HepG2 (cell line): Measurements from ENCODE around the gene MEIOB. TPM values are rescaled to one million over a fixed set of nuclear protein-coding genes. Genes with fewer than 3 reads are reported as not detected.
A peak's percentile ranks its signal among the peaks of the same experiment; 100 is the strongest.

Source experiments
- ATAC-seq: fragments of 200-7000 bp; cut with Tn5 transposase; 3 replicates; pipeline ENCODE4 v1.9.1; 2020; ENCODE audit warnings: mild to moderate bottlenecking, moderate library complexity
- Bru-seq: library from RNA; stranded (reverse); fragments of 400-500 nt; gene quantifications from one replicate; lab custom pipeline; 2021; lab: Mats Ljungman, UMichigan
- BruChase-seq, 2 experiments: library from RNA; stranded (reverse); fragments of 400-500 nt; gene quantifications; one replicate each; lab custom pipeline; 2021; lab: Mats Ljungman, UMichigan
- BruUV-seq: library from RNA; stranded (reverse); fragments of 400-500 nt; replicated peaks from 2 replicates; lab custom pipeline; 2021; lab: Mats Ljungman, UMichigan
- CTCF ChIA-PET: fragments of 300-600 bp; formaldehyde crosslinking; extraction: SDS; loops from one replicate; lab custom pipeline; 2021; ENCODE audit warnings: low total read pairs, inconsistent platforms, low intra/inter-chr PET ratio; lab: Yijun Ruan, JAX
- POLR2A ChIA-PET: fragments of 350-600 bp; sonication (Branson Sonifier 250); formaldehyde crosslinking; loops from one replicate; lab custom pipeline; 2020; ENCODE audit warnings: antibody characterized with exemption, inconsistent platforms; lab: Yijun Ruan, JAX
- DNase-seq: peaks from one replicate; pipeline ENCODE4 v3.0.0-alpha.2; 2015; ENCODE audit warnings: low spot score
- FAIRE-seq: peaks from 3 replicates; lab custom pipeline; 2011; peaks lifted over from hg19 to GRCh38; lab: Jason Lieb, UNC
- H2AFZ ChIP-seq: one replicate; pipeline ENCODE4 v1.6.1; 2011; ENCODE audit warnings: low read length, inconsistent platforms
- H3K27ac ChIP-seq: fragments of 300-600 bp; 3 replicates; pipeline ENCODE4 v1.8.0; 2011; ENCODE audit warnings: mixed run types, mild to moderate bottlenecking, mixed read lengths, low read length, inconsistent platforms; ENCODE audit not compliant: insufficient read depth; ENCODE audit errors: extremely low read length
- H3K27me3 ChIP-seq, 2 experiments: fragments of 200-600 bp in 1 of 2; 2 replicates in 1 of 2; 3 replicates in 1 of 2; pipeline versions ENCODE4 v1.6.0 to v1.8.0; 2011; ENCODE audit warnings: low read length in 2 of 2, mild to moderate bottlenecking in 2 of 2, moderate library complexity in 2 of 2, inconsistent platforms in 1 of 2; ENCODE audit not compliant: insufficient read depth in 2 of 2, control insufficient read depth in 1 of 2
- H3K36me3 ChIP-seq, 2 experiments: fragments of 200-600 bp in 1 of 2; replicated peaks in 1 of 2; 2 replicates in 1 of 2; 3 replicates in 1 of 2; pipeline versions ENCODE4 v1.5.1 to v1.8.0; 2011; ENCODE audit warnings: low read length in 2 of 2, inconsistent platforms in 1 of 2; ENCODE audit not compliant: insufficient read depth in 2 of 2, control insufficient read depth in 1 of 2
- H3K4me1 ChIP-seq: 2 replicates; pipeline ENCODE4 v1.5.1; 2012; ENCODE audit warnings: low read length, inconsistent platforms; ENCODE audit not compliant: insufficient read depth
- H3K4me2 ChIP-seq: 2 replicates; pipeline ENCODE4 v1.6.0; 2011; ENCODE audit warnings: low read depth, low read length, inconsistent platforms
- H3K4me3 ChIP-seq, 3 experiments: fragments of 200-600 bp in 1 of 3; sonication (generic), shearing (Covaris generic) in 1 of 3; replicated peaks in 1 of 3; 2 replicates each; pipeline ENCODE4 v1.5.1; 2011 to 2016; ENCODE audit warnings: low read length in 3 of 3, inconsistent platforms in 2 of 3, low read depth in 2 of 3, mild to moderate bottlenecking in 2 of 3, control low read depth in 1 of 3, mixed read lengths in 1 of 3; ENCODE audit not compliant: insufficient read depth in 1 of 3
- H3K79me2 ChIP-seq: one replicate; pipeline ENCODE4 v1.6.1; 2011; ENCODE audit warnings: low read length, inconsistent platforms; ENCODE audit not compliant: insufficient read depth
- H3K9ac ChIP-seq: 2 replicates; pipeline ENCODE4 v1.6.0; 2011; ENCODE audit warnings: mild to moderate bottlenecking, low read depth, low read length, inconsistent platforms; ENCODE audit not compliant: insufficient read depth
- H3K9me3 ChIP-seq: 2 replicates; pipeline ENCODE4 v1.5.1; 2012; ENCODE audit warnings: mild to moderate bottlenecking, low read length
- H4K20me1 ChIP-seq: 2 replicates; pipeline ENCODE4 v1.6.0; 2011; ENCODE audit warnings: inconsistent platforms, mild to moderate bottlenecking, low read length, moderate library complexity; ENCODE audit not compliant: insufficient read depth
- DNMT3B ChIP-seq: conservative IDR thresholded peaks from 2 replicates; pipeline ENCODE4 v1.6.1; 2016; ENCODE audit warnings: missing biosample characterization, control low read depth
- ONECUT2 ChIP-seq: sonication (generic); formaldehyde crosslinking; IDR thresholded peaks from 2 replicates; pipeline ENCODE4 v1.4.0; 2020; ENCODE audit warnings: missing genetic modification reagents
- SALL1 ChIP-seq: sonication (generic); formaldehyde crosslinking; IDR thresholded peaks from 2 replicates; pipeline ENCODE4 v1.8.0; 2022; ENCODE audit warnings: mild to moderate bottlenecking, missing genetic modification reagents
- ZBTB3 ChIP-seq: sonication (generic); formaldehyde crosslinking; IDR thresholded peaks from 2 replicates; pipeline ENCODE4 v1.4.0; 2020; ENCODE audit warnings: low read depth, mild to moderate bottlenecking, moderate library complexity, missing genetic modification reagents, borderline replicate concordance
- ZNF12 ChIP-seq: sonication (generic); formaldehyde crosslinking; IDR thresholded peaks from 2 replicates; pipeline ENCODE4 v1.5.0; 2020; ENCODE audit warnings: missing genetic modification reagents
- ZNF124 ChIP-seq: sonication (generic); formaldehyde crosslinking; IDR thresholded peaks from 2 replicates; pipeline ENCODE4 v1.4.0; 2020; ENCODE audit warnings: missing genetic modification reagents
- ZNF569 ChIP-seq: sonication (generic); formaldehyde crosslinking; IDR thresholded peaks from 2 replicates; pipeline ENCODE4 v1.5.0; 2020; ENCODE audit warnings: mild to moderate bottlenecking, missing genetic modification reagents, moderate library complexity, borderline replicate concordance
- ZNF737 ChIP-seq: sonication (generic); formaldehyde crosslinking; IDR thresholded peaks from 2 replicates; pipeline ENCODE4 v1.5.0; 2020; ENCODE audit warnings: missing genetic modification reagents, mild to moderate bottlenecking, borderline replicate concordance
- ZNF75D ChIP-seq: sonication (generic); formaldehyde crosslinking; IDR thresholded peaks from 2 replicates; pipeline ENCODE4 v1.8.1; 2023; ENCODE audit warnings: missing genetic modification reagents, mild to moderate bottlenecking, borderline replicate concordance
- ZNF83 ChIP-seq: sonication (generic); formaldehyde crosslinking; IDR thresholded peaks from 2 replicates; pipeline ENCODE4 v1.4.0; 2020; ENCODE audit warnings: missing genetic modification reagents, mild to moderate bottlenecking, borderline replicate concordance
- WGBS: methylation state at CpG from one replicate; pipeline ENCODE4 v1.1.6; 2017; ENCODE audit warnings: low lambda C conversion rate; 5-methylcytosine and 5-hydroxymethylcytosine counted together
- in situ Hi-C: cut with HindIII; loops from 2 replicates; pipeline ENCODE4 v1.10.0; 2017; ENCODE audit warnings: low pct_unique_long_range_greater_than_20kb; ENCODE audit not compliant: extremely low pct_ligation_motif_present
- intact Hi-C: fragments of 100-400 bp; cut with micrococcal nuclease; formaldehyde crosslinking; loops from one replicate; pipeline ENCODE4 v1.10.0; 2022; ENCODE audit not compliant: unreplicated experiment
- long read RNA-seq, 2 experiments: library from RNA in 1 of 2; library from polyadenylated mRNA in 1 of 2; stranded (forward) in 1 of 2; unstranded in 1 of 2; transcript quantifications; one replicate each; pipeline ENCODE4 v2.0.0, GENCODE V29; 2019 to 2022
- polyA minus RNA-seq, 3 experiments: library from RNA; depleted of rRNA, polyadenylated mRNA; stranded (reverse); fragments of >200 nt; gene quantifications; 2 replicates each; pipeline ENCODE4 v1.2.3, GENCODE V29; 2011; ENCODE audit warnings: low replicate concordance in 1 of 3
- polyA plus RNA-seq, 8 experiments: library from polyadenylated mRNA; depleted of rRNA in 3 of 8; stranded (reverse) in 7 of 8; unstranded in 1 of 8; fragments of >200 nt; fragmentation: Illumina TruSeq in 4 of 8; extraction: Trizol in 4 of 8; gene quantifications; 2 replicates each; pipeline versions ENCODE4 v1.2.1 to v1.2.3, GENCODE V29; 2011 to 2016; ENCODE audit warnings: low read depth in 4 of 8, missing spikeins in 1 of 8, mixed read lengths in 1 of 8; ENCODE audit not compliant: insufficient read depth in 1 of 8
- total RNA-seq, 5 experiments: library from RNA; depleted of rRNA; stranded (reverse); fragments of >200 nt; fragmentation: Illumina TruSeq; extraction: Trizol; gene quantifications; 2 replicates each; pipeline ENCODE4 v1.2.3, GENCODE V29; 2016; ENCODE audit warnings: low read depth in 1 of 5
- TF ChIP-seq, protein P1 (sequence below): sonication (generic); formaldehyde crosslinking; IDR thresholded peaks from 2 replicates; pipeline ENCODE4 v1.4.0; 2020; ENCODE audit warnings: missing genetic modification reagents
- TF ChIP-seq, protein P2 (sequence below): sonication (generic); formaldehyde crosslinking; IDR thresholded peaks from 2 replicates; pipeline ENCODE4 v1.5.1; 2020; ENCODE audit warnings: missing genetic modification reagents, mild to moderate bottlenecking, borderline replicate concordance
- TF ChIP-seq, protein P3 (sequence below), 2 experiments: fragments of 450-650 bp in 1 of 2; sonication (generic) in 1 of 2; formaldehyde crosslinking; IDR thresholded peaks; 2 replicates each; pipeline versions ENCODE4 v1.5.0 to v1.8.0; 2020 to 2022; ENCODE audit warnings: mild to moderate bottlenecking in 1 of 2, missing genetic modification reagents in 1 of 2

MEIOB gene, protein sequence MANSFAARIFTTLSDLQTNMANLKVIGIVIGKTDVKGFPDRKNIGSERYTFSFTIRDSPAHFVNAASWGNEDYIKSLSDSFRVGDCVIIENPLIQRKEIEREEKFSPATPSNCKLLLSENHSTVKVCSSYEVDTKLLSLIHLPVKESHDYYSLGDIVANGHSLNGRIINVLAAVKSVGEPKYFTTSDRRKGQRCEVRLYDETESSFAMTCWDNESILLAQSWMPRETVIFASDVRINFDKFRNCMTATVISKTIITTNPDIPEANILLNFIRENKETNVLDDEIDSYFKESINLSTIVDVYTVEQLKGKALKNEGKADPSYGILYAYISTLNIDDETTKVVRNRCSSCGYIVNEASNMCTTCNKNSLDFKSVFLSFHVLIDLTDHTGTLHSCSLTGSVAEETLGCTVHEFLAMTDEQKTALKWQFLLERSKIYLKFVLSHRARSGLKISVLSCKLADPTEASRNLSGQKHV
- total RNA-seq (2016; rRNA removed; fragmentation: Illumina TruSeq; extraction: Trizol): not detected in 2 replicates
- total RNA-seq (2016; cell fraction: cytosol; rRNA removed; fragmentation: Illumina TruSeq; extraction: Trizol; ENCODE audit: low read depth): not detected in 2 replicates
- not detected in 2 replicates for total RNA-seq (2016; cell fraction: insoluble cytoplasmic fraction; rRNA removed; fragmentation: Illumina TruSeq; extraction: Trizol)
- not detected in 2 replicates for total RNA-seq (2016; cell fraction: membrane; rRNA removed; fragmentation: Illumina TruSeq; extraction: Trizol)
- total RNA-seq (2016; cell fraction: nucleus; rRNA removed; fragmentation: Illumina TruSeq; extraction: Trizol): not detected in 2 replicates
- 0.05 and 0.17 TPM in 2 replicates for polyA plus RNA-seq (2011; rRNA removed)
- polyA plus RNA-seq (2011; cell fraction: cytosol; rRNA removed): 0.09 TPM in 1 of 2 replicates, not detected in the other
- polyA plus RNA-seq (2011; cell fraction: nucleus; rRNA removed): 0.31 and 0.38 TPM in 2 replicates
- polyA plus RNA-seq (2012): 0.16 TPM in 1 of 2 replicates, not detected in the other
- polyA plus RNA-seq (2016; cell fraction: cytosol; fragmentation: Illumina TruSeq; extraction: Trizol; ENCODE audit: low read depth): not detected in 2 replicates
- polyA plus RNA-seq (2016; cell fraction: insoluble cytoplasmic fraction; fragmentation: Illumina TruSeq; extraction: Trizol; ENCODE audit: low read depth): 0.13 TPM in 1 of 2 replicates, not detected in the other
- not detected in 2 replicates for polyA plus RNA-seq (2016; cell fraction: membrane; fragmentation: Illumina TruSeq; extraction: Trizol; ENCODE audit: low read depth)
- not detected in 2 replicates for polyA plus RNA-seq (2016; cell fraction: nucleus; fragmentation: Illumina TruSeq; extraction: Trizol; ENCODE audit: insufficient read depth, low read depth)
- 0.44 TPM in 1 of 2 replicates, not detected in the other for polyA minus RNA-seq (2011; rRNA and poly(A)+ RNA removed; ENCODE audit: low replicate concordance)
- not detected in 2 replicates for polyA minus RNA-seq (2011; cell fraction: cytosol; rRNA and poly(A)+ RNA removed)
- 0.39 and 1.1 TPM in 2 replicates for polyA minus RNA-seq (2011; cell fraction: nucleus; rRNA and poly(A)+ RNA removed)
- percentile 20 among the genes with signal in this experiment for Bru-seq, nascent RNA
- percentile 16 among the genes with signal in this experiment for BruChase-seq, experiment 1, labeled RNA remaining after a 6-hour chase
- BruChase-seq, experiment 2, labeled RNA remaining after a 2-hour chase: percentile 16 among the genes with signal in this experiment
- long read RNA-seq, experiment 1, partial matches to known transcripts: 0 of 2 reads
- long read RNA-seq, experiment 1, other reads (novel, unspliced or antisense): 2 of 2 reads
- long read RNA-seq, experiment 2: 0 reads

DNA sequence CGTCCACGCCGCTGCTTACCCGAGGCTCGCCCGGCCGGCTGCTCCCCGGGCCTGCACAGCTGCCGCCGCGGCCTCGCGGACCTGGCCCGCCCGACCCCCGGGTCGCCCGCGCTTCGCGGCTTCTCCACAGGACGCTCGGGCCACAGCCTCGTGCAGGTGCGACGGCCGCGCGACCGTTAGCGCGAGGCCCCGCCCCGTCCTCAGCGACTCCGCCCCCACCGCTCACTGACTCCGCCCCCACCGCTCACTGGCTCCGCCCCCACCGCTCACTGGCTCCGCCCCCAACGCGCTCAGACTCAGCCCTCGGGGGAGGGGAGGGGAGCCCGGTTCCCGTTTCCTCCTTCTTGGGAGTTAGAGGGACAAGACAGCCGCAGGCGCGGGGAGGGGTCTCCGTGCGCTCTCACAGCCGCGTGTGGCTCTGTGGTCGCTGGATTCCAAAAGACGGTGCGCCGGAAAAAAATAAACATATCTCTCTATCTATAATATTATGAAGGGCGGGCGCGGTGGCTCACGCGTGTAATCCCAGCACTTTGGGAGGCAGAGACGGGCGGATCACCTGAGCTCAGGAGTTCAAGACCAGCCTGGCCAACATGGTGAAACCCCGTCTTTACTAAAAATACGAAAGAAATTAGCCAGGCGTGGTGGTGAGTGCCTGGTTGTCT, at the start of gene MEIOB:
Gene MEIOB, minus strand, starts transcription at position 191 of the 662 bp plus-strand sequence. CDS start 3,989 bp downstream, outside the sequence.
- FAIRE-seq (no peak), DNase-seq (no peak), ATAC-seq (no peak)
- H4K20me1 ChIP-seq: no peaks in the 10 kb centered on the region
- no TSS peak for BruUV-seq
- ChIA-PET CTCF (no interaction called here), POLR2A (no interaction called here)
- H3K27ac ChIP-seq: no peak within 1 kb of the TSS
- H3K27me3 ChIP-seq: peaks cover 0 to under 1% of the 10 kb centered on the region in 2 experiments; a peak in 2 of 5 replicates
- peak within 1 kb of the TSS; percentile 48 for H3K4me2 ChIP-seq
- H3K4me3 ChIP-seq: no peak within 1 kb of the TSS
- intact Hi-C loops (no loop called here), in situ Hi-C loops (no loop called here)
- no peak within 1 kb of the TSS for H2AFZ ChIP-seq
- H3K9ac ChIP-seq: no peak within 1 kb of the TSS
- TF ChIP-seq ZNF737: no peak
- TF ChIP-seq, protein P1, sequence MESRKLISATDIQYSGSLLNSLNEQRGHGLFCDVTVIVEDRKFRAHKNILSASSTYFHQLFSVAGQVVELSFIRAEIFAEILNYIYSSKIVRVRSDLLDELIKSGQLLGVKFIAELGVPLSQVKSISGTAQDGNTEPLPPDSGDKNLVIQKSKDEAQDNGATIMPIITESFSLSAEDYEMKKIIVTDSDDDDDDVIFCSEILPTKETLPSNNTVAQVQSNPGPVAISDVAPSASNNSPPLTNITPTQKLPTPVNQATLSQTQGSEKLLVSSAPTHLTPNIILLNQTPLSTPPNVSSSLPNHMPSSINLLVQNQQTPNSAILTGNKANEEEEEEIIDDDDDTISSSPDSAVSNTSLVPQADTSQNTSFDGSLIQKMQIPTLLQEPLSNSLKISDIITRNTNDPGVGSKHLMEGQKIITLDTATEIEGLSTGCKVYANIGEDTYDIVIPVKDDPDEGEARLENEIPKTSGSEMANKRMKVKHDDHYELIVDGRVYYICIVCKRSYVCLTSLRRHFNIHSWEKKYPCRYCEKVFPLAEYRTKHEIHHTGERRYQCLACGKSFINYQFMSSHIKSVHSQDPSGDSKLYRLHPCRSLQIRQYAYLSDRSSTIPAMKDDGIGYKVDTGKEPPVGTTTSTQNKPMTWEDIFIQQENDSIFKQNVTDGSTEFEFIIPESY (CRISPR knock-in tag): no peak
- no peak for TF ChIP-seq ONECUT2 (CRISPR knock-in tag)
- TF ChIP-seq, protein P2, sequence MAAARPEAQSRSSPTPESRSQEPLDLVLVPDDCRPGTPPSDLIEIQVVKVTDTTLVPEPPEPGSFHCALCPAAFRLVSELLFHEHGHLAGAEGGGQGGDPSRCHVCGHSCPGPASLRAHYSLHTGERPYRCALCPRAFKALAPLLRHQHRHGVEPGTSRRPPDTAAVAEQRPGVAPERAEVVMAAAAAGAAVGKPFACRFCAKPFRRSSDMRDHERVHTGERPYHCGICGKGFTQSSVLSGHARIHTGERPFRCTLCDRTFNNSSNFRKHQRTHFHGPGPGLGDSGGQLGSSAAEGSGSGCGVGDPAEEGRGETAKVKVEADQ: no peak
- no peak for TF ChIP-seq SALL1 (CRISPR knock-in tag)
- no peak for TF ChIP-seq ZNF569 (CRISPR knock-in tag)
- no peak for TF ChIP-seq ZNF124 (CRISPR knock-in tag)
- no peak for TF ChIP-seq DNMT3B (CRISPR knock-in tag)
- no peak for TF ChIP-seq ZNF12 (CRISPR knock-in tag)
- TF ChIP-seq ZNF83 (CRISPR knock-in tag): no peak
- TF ChIP-seq ZBTB3: no peak
- TF ChIP-seq ZNF75D (CRISPR knock-in tag): no peak
- TF ChIP-seq, protein P3, sequence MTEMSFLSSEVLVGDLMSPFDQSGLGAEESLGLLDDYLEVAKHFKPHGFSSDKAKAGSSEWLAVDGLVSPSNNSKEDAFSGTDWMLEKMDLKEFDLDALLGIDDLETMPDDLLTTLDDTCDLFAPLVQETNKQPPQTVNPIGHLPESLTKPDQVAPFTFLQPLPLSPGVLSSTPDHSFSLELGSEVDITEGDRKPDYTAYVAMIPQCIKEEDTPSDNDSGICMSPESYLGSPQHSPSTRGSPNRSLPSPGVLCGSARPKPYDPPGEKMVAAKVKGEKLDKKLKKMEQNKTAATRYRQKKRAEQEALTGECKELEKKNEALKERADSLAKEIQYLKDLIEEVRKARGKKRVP (CRISPR knock-in tag; IDR thresholded peaks at IDR 0.05): no peak
- no peaks in the 10 kb centered on the region for H3K79me2 ChIP-seq
- H3K4me1 ChIP-seq: peaks cover 23% of the 10 kb centered on the region
- H3K36me3 ChIP-seq: no peaks in the 10 kb centered on the region
- WGBS: 84% methylated on average over 64 of the region's 68 CpGs
- no peaks in the 10 kb centered on the region for H3K9me3 ChIP-seq
